Measurements from ENCODE around the gene AIRE. TPM values are rescaled to one million over a fixed set of nuclear protein-coding genes. Genes with fewer than 3 reads are reported as not detected.

AIRE gene
- total RNA-seq, 1 donor from 2014 or later: not detected

GRCh38 chr21:44286086-44286715, 525 bp downstream of the AIRE start:
- CTCF ChIA-PET: no interaction called here

GRCh38 chr21:44286716-44287632, 1.3 kb downstream of the AIRE start:
- ChIA-PET POLR2A (no interaction called here), CTCF (no interaction called here)
- Mint-ChIP-seq H3K4me1 (peaks cover 18% of the 10 kb centered on the region), H3K9me3 (no peaks in the 10 kb centered on the region), H3K4me3 (no peak overlapping the region), H3K27ac (no peak overlapping the region), H3K36me3 (ENCODE audit: low read depth) (no peaks in the 10 kb centered on the region), H3K27me3 (peaks cover 2% of the 10 kb centered on the region)
- intact Hi-C loops (cut with micrococcal nuclease): no loop called here
- no peak for ATAC-seq (ENCODE audit: low read depth)
- TF ChIP-seq CTCF (IDR thresholded peaks at IDR 0.05): no peak
- DNase-seq: no peak

More at GRCh38 chr21:44286086-44286715, 525 bp downstream of the AIRE start:
- Mint-ChIP-seq H3K4me3 (no peak overlapping the region), H3K9me3 (no peaks in the 10 kb centered on the region), H3K36me3 (ENCODE audit: low read depth) (no peaks in the 10 kb centered on the region), H3K27ac (no peak overlapping the region), H3K4me1 (peaks cover 14% of the 10 kb centered on the region), H3K27me3 (peaks cover 2% of the 10 kb centered on the region)
- POLR2A ChIA-PET: no interaction called here
- DNase-seq (no peak), ATAC-seq (ENCODE audit: low read depth) (no peak)
- no peak for TF ChIP-seq CTCF (IDR thresholded peaks at IDR 0.05)
- intact Hi-C loops (cut with micrococcal nuclease): no loop called here

DNA sequence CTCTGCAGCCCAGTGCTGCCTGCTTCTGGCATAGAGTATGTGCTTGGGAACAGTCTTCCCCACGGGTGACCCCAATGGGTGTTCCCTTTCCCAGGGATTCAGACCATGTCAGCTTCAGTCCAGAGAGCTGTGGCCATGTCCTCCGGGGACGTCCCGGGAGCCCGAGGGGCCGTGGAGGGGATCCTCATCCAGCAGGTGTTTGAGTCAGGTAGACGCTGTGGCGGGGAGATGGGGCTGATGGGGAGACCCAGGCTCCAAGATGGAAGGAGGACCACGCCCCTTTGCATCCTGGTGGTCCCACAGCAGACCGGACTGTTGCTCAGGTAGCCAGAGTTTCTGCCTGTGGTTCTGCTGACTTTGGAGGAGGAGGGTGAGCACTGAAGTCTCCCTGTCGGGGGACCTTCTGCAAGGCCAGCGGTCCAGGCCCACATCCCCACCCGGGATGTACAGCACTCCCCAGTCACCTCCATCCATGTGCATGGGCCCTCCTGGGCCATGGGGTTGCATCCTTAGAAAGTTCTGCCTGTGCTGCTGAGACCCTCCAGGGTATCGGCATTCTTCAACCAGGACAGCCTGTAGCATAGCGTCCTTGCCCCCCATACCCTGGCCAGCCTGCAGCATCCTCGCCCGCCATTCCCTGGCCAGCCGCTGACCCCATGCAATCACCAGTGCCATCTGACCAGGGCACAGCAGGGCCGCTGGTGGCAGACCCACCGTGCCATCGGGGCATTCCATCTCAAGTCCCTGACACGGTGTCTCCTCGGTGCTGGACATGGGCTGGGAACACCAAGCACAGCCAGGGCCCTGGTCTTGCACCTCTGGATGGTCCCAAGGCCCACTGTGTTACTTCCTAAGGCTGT, 2.8 kb downstream of the AIRE start:
- no peak overlapping the region for H3K4me3 Mint-ChIP-seq
- TF ChIP-seq CTCF (IDR thresholded peaks at IDR 0.05): no peak
- H3K36me3 Mint-ChIP-seq (ENCODE audit: low read depth): no peaks in the 10 kb centered on the region
- intact Hi-C loops (cut with micrococcal nuclease): no loop called here
- H3K27ac Mint-ChIP-seq: peak overlapping the region; percentile 12
- POLR2A ChIA-PET: no interaction called here
- H3K9me3 Mint-ChIP-seq: no peaks in the 10 kb centered on the region
- H3K4me1 Mint-ChIP-seq: peaks cover 16% of the 10 kb centered on the region
- DNase-seq (no peak), ATAC-seq (ENCODE audit: low read depth) (no peak)
- CTCF ChIA-PET: no interaction called here
- peaks cover 2% of the 10 kb centered on the region for H3K27me3 Mint-ChIP-seq

DNA sequence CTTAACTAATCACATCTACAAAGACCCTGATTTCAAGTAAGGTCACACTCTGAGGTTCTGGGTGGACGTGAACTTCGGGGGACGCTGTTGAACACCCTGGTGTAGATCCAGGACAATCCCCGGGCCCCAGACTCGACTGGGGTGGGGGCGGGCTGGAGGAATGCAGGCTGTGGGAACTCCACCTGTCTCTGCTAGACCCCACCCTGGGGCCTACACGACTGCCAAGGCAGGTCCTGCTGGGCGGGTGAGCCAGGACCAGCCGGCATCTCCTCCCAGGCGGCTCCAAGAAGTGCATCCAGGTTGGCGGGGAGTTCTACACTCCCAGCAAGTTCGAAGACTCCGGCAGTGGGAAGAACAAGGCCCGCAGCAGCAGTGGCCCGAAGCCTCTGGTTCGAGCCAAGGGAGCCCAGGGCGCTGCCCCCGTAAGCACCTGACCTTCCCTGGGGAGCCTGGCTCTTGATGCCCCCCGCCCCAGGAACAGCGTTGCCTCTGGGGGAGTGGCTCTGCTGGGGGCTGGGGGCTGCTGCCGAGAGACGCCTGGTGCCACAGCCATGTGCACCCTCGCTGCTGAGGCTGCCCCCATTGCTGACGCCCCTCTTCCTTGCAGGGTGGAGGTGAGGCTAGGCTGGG, 3.8 kb downstream of the AIRE start:
- ATAC-seq (ENCODE audit: low read depth) (no peak), DNase-seq (no peak)
- POLR2A ChIA-PET: no interaction called here
- CTCF ChIA-PET: no interaction called here
- H3K4me3 Mint-ChIP-seq: no peak overlapping the region
- H3K36me3 Mint-ChIP-seq (ENCODE audit: low read depth): no peaks in the 10 kb centered on the region
- H3K9me3 Mint-ChIP-seq: no peaks in the 10 kb centered on the region
- intact Hi-C loops (cut with micrococcal nuclease): no loop called here
- H3K27ac Mint-ChIP-seq: no peak overlapping the region
- H3K27me3 Mint-ChIP-seq: peaks cover 2% of the 10 kb centered on the region
- no peak for TF ChIP-seq CTCF (IDR thresholded peaks at IDR 0.05)
- H3K4me1 Mint-ChIP-seq: peaks cover 18% of the 10 kb centered on the region
